Activated T-helper 1 cell treated with Interleukin-2 at 50 U/mL for 16 hours (primary cell): ENCODE results near the gene COG1.

Source experiments
- DNase-seq: peaks from one replicate; pipeline ENCODE4 v3.0.0-alpha.2; 2020; ENCODE audit warnings: low read depth

Gene COG1

DNA sequence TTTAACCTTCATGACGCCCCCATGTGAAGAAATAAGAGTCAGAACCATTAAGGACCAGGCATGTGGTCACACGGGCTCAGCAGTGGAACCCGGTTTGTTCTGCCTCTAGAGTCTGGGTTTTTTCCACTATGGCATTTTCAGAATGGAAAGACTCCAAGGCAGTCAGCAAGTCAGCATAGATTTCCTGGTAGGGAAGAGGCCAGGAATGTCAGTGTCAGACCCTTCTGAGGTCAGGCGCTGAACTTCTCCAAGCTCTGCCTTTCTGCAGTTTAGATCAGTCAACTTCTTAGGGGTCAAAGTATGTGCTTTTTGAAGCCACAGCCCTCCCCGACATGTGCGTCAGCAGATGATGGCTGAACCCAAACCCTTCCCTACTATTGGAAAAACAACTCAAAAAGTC is 24.2 kb upstream of the COG1 start:
- DNase-seq = no peak

DNA sequence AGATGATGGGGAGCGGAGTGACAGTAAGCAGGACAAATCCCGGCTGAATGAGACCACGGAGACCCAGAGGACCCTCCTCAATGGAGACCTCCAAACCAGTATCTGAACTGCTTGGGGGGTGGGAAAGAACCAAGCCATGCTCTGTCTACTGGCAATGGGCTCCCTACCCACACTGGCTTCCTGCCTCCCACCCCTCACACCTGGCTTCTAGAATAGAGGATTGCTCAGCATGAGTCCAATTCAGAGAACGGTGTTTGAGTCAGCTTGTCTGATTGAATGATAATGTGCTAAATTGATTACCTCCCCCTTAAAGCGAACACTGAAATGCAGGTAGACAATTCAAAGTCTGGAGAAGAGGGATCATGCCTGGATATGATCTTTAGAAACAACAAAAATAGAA is 22.5 kb upstream of the COG1 start:
- DNase-seq = no peak

DNA sequence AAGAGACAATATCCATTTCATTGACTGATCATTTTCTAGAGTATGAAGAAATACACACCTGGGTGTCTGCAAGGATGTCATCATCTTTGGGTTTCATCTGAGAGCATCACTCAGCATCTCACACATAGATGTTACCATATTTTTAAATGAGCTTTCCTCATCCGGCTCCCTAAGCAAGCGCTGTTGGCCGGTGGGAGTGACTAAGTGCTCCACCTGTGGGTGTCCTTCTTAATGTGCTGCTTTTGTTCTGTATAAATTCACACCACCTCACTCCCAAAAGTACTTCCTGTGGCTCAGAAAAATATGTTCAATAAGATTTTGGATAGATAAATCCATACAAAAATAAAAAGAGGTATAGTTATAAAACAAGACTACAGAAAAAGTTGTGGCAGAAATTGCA is 20.6 kb upstream of the COG1 start:
- DNase-seq = no peak

DNA sequence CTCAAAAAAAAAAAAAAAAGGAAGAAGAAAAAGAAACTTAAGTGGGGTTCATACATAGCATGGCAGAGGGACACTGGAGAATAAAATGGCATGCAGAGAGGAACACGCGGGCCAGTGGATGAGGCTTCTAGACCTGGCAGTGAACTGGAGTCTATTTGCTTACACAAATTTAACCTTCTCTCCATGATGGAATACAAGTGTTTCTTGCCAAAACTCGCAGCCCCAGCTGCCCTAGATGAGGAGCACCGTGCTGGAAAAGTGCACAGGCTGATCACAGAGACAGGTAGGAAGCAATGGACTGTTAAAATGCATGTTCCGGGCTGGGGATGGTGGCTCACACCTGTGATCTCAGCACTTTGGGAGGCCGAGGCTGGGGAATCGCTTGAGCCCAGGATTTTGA is 18.7 kb upstream of the COG1 start:
- DNase-seq = no peak

DNA sequence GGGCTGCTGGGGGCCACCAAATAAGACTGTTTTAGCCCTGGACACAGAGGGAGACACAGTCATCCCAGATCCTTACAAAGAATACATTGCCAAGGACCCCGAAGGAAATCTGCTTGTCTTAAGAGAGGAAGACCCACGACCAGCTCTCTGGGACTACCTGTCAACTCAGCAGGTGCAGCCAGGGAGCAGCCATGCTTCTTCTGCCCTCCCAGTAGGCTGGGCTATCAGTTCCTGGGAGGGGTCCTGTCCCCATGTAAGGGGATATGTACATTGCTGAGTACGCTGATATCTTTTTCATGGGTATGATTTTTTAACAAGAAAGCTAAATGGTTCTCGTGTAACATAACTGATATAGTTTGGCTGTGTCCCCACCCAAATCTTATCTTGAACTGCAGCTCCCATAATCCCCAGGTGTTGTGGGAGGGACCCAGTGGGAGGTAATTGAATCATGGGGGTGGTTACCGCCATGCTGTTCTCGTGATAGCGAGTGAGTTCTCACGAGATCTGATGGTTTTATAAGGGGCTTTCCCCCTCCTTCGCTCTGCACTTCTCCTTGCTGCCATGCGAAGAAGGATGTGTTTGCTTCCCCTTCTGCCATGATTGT is 16.8 kb upstream of the COG1 start:
- no peak for DNase-seq

DNA sequence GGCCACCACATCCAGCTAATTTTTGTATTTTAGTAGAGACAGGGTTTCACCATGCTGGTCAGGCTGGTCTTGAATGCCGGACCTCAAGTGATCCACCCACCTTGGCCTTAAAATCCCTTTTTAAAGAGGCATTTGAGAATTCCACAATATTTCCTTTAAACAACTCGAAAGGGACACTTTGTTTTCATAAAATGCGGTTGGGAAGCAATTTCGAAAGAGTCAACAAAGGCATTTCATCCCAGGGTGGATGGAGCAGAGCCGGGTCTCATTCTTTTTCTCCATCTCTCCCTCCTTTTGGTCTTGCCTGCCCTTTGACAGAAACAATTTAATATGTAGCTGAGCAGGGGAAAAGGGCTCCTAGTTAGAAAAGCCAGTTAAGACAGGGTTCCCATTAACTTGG is 13.5 kb upstream of the COG1 start:
- DNase-seq = no peak

DNA sequence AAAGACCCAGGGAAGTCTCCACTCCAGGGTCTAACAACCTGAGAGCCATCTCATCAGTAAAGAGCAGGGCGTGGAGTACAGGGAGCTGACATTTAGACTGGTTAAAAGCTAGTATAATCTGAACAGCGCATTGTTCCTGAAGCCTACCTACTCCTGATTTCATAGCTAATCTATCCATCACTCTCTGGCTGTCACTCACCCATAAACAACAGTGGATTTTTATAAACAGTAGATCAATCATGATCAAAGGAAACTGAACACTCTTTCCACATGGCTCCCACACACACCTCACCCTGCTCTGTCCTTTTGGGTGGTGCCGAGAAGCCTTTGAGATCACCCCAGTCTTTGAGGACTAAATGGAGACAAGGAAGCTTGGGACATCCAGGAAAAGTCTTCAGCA is 13.0 kb upstream of the COG1 start:
- DNase-seq = no peak

DNA sequence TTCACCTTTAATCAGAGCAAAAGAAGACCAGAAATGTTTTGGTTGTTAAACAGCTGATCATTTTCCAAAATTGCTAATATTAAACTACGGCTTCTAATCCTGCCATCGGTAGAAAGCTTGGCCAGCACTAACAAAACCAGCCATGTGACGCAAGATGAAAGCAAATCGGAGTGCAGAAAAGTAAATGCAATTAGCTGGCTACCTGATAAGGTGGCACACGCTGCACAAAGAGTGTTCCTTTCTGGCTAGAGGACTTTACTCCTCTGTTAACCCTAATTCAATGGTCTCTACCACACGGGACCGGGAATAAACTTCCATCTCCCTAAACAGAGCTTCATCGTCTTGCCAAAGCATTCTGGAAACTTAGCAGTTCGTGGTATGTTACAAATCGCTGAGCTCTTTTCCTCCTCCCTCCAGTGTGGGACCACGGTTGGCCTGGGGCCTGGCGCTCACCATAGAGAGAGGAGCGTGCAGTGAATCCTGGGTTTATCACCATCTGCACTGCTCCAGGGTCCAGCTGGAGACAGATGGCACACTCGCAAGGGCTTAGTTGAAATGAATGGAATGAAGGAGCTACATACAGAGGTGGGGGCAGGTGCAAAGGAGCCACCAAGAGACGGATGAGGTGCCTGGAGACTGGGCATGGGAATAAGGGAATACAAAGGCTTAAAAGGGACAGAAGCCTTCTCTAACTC is 10.1 kb upstream of the COG1 start:
- DNase-seq = no peak

DNA sequence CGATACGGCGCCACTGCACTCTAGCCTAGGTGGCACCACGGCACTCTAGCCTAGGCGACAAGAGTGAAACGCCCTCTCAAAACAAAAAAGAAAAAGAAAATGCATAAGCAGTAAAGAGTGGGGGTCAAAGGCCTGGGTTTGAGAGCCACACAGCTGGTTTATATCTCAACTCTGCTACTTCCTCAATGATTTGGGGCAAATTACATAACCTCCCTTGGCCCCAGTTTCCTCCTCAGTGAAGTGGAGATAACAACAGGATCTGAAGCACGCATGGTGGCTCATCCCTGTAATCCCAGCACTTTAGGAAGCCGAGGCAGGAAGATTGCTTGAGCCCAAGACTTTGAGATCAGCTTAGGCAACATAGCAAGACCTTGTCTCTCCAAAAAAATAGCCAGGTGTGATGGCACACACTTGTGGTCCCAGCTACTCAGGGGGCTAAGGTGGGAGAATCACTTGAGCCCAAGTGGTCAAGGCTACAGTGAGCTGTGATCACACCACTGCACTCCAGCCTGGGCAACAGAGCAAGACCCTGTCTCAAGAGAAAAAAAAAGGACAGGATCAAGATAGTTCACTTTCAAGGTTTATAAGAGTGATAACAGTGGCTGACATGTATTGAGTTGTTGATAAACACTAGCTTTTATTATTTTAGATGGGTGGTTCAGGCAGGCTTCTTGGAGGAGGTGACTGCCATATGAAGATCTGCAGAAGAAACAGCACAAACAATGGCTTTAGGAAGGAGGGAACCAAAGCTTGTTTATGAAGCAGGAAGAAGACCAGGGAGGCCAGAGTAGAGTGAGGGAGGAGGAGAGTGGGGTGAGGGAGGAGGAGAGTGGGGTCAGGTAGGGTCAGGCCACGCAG is 8.5 kb upstream of the COG1 start:
- DNase-seq = no peak

DNA sequence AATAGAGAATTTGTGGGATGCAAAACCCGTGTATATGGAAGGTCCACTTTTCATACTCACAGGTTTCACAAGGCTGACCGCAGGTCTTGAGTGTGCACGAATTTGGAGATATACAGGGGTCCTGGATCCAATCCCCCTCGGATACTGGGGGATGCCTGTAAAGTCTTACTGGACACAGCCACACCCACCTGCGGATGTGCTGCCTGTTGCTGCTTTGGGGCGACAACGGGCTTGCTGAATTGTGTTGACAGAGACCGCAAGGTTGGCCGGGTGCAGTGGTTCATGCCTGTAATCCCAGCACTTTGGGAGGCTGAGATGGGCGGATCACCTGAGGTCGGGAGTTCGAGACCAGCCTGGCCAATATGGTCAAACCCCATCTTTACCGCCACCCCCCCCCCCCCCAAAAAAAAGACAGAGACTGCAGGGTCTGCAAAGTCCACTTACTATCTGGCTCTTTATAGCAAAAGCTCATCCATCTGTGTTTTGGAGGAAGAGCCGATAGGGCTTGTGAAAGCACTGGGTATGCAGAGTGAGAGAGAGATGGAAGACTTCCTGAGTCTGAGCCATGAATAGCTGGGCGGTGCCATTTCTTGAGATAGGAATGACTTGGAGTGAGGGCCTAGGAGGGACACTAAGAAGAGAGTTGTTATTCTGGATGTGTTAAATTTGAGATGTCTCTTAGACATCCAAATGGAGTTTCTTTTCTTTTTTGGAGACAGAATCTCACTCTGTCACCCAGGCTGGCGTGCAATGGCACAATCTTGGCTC is 6.4 kb upstream of the COG1 start:
- DNase-seq = no peak

DNA sequence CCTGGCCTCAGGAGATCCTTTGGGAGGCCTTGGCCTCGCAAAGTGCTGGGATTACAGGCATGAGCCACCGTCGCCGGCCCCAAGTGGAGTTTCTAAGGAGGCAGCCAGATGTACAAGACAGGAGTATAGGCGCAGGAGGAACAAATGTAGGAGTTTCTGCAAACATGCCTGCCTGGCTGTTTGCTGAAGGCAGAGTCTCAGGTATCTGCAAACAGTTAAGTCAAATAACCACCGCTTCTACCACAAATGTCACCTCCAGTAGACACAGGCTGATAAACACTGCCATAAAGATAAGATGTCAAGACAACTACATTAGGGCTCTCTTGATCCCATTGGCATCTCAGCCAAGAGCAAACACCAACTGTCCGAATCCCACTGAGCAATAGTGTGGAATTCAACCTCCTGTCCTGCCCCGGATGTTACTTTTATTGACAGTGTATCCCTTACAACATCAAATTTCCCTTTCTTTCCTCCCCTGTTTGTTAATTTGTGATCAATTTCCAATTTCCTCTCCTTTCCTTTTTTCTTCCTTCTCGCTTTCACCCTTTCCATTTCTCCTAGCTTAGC is 5.6 kb upstream of the COG1 start:
- DNase-seq = no peak

DNA sequence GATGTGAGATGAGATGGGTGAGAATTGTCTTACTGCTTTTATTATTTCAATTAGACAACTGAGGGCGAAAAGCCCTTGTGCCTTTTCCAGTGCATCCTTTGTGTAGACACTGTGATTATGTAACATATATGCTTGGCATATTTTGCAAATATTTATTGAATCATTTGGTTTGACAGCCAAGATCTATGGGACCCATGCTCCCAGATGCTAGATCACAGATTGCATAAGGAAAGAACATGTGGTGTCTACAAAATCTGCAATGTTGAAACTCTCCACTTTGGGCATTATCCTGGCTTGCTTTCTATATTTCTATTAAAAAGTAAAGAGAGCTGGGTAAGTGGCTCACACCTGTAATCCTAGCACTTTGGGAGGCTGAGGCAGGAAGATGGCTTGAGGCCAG is 4.8 kb upstream of the COG1 start:
- DNase-seq = no peak

DNA sequence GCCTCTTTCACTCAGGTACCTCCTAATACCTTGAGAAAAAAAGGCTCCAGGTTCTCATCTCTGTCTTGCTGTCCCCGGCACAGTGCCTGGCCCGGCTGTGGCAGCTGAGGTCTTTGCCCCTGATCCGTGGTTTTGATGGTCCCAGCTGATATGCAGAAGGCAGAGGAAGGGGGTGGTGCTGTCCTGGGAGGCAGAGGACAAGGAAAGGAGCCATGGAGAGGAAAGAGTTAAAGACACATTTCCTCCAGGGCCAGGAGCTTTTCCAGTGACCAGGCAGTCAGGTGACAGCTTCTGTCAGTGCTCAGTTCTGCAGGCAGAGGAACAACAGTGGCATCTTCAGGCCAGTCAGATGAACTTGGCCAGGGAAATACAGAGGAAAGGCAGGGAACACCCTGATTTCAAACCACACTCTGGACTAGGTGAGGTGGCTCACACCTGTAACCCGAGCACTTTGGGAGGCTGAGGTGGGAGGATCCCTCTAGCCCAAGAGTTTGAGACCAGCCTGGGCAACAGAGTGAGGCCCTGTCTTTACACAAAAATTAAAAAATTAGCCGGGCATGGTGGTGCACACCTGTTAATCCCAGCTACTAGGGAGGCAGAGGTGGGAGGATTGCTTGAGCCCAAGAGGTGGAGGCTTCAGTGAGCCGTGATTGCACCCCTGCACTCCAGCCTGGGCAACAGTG is 3.3 kb upstream of the COG1 start:
- no peak for DNase-seq

DNA sequence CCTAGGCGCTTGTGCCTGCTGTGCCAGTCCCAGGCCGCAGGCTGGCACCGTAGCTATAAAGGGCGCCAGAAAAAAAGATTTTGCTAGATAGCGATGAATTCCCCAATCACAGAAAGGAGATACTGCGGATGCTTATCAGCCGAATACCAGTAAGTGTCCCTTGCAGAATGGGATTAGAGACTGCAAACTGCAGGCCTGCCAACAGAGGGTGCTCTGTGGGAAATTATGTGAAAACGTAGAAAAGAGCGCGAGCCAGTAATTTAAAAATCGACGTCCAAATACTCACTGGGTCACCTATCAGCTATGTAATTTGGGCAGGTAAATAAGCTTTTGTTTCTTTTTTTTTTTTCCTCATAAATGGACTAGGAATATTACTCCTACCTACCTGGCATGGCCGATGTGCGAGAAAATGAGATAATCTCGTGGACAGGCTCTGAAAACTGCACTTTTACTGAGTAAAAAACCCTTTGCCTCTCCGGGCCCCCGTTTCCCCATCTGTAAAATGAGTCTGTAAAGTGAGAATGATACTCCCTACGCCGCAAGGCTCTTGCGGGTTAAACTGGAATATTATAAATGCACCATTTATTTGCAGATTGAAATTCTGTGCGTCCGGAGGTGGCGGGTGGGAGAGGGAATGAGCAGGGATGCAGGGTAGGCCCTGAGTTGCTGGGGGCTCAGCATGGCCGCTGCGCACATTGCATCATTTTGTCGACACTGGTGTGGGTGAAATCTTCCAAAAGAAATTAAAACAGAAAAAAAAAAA is 1.2 kb upstream of the COG1 start:
- peak; percentile 41 for DNase-seq

DNA sequence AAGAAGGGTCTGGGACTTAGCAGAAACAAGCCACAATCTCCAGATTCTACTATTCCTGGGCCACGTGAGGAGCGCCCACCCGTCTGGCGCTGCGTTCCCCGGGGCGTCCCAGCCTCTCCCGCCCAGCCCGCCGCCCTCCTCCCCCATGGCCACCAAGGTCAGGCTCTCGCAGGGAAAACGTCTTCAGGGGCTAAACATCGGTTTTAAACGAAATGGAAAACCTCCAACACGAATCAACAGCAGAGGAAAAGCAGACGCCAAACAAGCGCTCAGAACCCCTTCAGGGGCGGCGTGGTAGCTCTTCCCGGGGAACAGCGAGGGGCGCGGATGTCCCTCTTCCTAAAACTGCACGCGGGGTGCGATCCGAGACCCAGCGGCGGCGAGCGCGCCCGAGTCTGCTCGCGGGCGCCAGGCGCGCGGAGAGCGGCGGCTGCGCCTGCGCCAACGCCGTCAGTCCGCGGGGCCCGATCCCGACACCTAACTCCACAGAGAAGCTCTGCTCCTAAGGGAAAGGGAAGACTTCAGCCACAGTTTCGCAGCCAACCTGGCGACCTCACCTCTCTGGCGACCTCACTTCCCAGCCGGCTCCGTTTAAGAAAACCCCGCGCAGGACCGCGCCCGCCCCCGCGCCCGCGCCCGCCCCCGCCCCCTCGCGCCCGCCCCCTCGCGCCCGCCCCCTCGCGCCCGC is 505 bp upstream of the COG1 start:
- DNase-seq = peak; percentile 53

DNA sequence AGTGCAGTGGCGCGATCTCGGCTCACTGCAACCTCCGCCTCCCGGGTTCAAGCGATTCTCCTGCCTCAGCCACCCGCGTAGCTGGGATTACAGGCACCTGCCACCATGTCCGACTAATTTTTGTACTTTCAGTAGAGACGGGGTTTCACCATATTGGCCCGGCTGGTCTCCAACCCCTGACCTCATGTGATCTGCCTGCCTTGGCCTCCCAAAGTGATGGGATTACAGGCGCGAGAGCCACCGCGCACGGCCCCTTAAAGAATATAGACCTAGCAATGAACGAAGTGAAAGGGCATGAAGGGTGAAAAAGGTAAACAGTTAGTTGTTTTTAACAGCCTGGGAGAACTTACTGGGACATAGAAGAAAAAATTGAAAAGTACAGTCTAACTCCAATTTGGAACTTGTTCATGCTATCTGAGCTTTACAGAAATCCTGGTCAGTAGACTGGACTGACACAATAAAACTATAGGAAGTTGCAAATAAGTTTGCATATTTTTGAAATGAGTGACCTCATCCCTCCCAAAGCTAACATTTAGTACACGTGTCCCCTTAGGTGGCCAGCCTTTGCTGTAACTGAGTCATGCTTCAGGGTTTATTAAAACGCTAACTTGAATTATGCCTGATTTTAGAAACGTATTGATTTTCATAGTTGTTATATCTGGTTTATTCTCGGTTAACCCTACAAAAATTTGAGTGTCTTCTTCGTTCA is 1.8 kb downstream of the COG1 start:
- DNase-seq = no peak

DNA sequence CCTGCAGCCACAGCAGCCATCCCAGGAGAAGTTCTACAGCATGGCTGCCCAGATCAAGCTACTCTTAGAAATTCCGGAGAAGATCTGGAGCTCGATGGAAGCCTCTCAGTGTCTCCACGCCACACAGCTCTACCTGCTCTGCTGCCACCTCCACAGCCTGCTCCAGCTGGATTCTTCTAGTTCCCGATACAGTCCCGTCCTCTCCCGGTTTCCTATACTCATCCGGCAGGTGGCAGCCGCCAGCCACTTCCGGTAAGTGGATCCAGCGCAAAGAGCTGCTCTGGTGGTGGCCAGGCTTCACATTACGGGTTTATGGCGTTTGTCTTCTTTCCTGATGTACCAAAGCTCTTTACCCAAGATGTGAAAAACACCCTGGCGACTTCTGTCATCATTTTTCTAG is 3.6 kb downstream of the COG1 start:
- DNase-seq = no peak

DNA sequence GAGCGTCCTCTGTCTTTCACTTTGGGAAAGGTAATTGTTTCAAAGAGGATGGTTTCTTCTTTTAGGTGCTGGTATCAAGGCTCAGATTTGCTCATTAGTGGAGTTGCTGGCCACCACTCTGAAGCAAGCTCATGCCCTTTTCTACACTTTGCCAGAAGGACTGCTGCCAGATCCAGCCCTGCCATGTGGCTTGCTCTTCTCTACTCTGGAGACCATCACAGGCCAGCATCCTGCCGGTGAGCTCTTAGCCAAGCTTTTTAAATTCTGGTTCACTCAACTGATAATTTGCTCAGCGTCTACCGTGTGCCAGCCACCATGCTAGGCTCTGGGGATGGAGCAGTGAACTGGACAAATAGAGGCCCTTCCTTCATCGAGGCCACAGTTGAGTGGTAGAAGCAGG is 4.3 kb downstream of the COG1 start:
- no peak for DNase-seq

DNA sequence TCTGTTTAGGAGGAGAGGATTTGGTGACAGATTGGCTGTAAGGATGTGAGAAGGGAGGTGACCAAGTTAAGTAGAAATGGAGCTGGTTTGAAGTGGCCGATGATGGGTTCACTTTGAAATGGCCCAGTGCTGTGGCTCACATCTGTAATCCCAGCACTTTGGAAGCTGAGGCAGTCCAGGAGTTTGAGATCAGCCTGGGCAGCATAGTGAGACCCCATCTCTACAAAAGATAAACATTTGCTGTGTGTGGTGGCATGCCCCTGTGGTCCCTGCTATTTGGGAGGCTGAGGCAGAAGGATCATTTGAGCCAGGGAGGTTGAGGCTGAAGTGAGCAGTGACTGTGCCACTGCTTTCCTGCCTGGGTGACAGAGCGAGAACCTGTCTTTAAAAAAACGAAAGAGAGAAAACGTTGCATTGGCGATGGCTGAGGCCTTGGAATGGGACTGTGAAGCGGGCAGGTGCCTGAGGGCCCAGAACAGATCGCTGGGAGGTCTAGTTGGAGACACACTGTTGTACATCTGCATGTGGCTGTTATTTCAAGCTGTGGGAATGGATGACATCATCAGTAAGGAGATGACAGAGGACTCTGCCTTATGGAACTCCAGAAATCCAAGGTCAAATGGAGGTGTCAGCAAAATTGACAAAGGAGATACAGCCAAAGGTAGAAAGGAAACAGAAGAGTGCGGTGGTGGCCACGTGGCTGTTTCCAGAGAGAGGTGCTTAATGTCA is 5.5 kb downstream of the COG1 start:
- DNase-seq = no peak
